HCT116 (cell line): Measurements from ENCODE around the gene MRGPRE.

Source experiments
- ZBTB33 ChIP-seq: IDR thresholded peaks from 2 replicates; pipeline ENCODE4 v1.6.1; 2011; ENCODE audit warnings: mild to moderate bottlenecking, low read length, moderate library complexity; ENCODE audit not compliant: insufficient replicate concordance; ENCODE audit errors: extremely low read depth
- TF ChIP-seq, protein P1 (sequence below): IDR thresholded peaks from 2 replicates; pipeline ENCODE4 v1.6.1; 2012; ENCODE audit warnings: low read depth

GRCh38 chr11:3223932-3224381, 8.3 kb downstream of the MRGPRE start:
- TF ChIP-seq, protein P1, sequence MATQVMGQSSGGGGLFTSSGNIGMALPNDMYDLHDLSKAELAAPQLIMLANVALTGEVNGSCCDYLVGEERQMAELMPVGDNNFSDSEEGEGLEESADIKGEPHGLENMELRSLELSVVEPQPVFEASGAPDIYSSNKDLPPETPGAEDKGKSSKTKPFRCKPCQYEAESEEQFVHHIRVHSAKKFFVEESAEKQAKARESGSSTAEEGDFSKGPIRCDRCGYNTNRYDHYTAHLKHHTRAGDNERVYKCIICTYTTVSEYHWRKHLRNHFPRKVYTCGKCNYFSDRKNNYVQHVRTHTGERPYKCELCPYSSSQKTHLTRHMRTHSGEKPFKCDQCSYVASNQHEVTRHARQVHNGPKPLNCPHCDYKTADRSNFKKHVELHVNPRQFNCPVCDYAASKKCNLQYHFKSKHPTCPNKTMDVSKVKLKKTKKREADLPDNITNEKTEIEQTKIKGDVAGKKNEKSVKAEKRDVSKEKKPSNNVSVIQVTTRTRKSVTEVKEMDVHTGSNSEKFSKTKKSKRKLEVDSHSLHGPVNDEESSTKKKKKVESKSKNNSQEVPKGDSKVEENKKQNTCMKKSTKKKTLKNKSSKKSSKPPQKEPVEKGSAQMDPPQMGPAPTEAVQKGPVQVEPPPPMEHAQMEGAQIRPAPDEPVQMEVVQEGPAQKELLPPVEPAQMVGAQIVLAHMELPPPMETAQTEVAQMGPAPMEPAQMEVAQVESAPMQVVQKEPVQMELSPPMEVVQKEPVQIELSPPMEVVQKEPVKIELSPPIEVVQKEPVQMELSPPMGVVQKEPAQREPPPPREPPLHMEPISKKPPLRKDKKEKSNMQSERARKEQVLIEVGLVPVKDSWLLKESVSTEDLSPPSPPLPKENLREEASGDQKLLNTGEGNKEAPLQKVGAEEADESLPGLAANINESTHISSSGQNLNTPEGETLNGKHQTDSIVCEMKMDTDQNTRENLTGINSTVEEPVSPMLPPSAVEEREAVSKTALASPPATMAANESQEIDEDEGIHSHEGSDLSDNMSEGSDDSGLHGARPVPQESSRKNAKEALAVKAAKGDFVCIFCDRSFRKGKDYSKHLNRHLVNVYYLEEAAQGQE: no peak
- TF ChIP-seq ZBTB33: no peak
